K562 (cell line): ENCODE data around the gene PDE4D.

ENCODE experiments used
- CBX5 ChIP-seq: IDR thresholded peaks from 2 replicates; pipeline ENCODE4 v1.6.1; 2014; ENCODE audit warnings: low read depth, borderline replicate concordance
- CTCF ChIP-seq, 3 experiments: IDR thresholded peaks in 2 of 3; conservative IDR thresholded peaks in 1 of 3; 2 replicates each; pipeline ENCODE4 v1.5.1; 2011 to 2012; ENCODE audit warnings: low read length in 3 of 3, mild to moderate bottlenecking in 3 of 3, control low read depth in 2 of 3, improper control_type of control experiment in 1 of 3, inconsistent platforms in 1 of 3, low read depth in 1 of 3, mixed read lengths in 1 of 3, moderate library complexity in 1 of 3; ENCODE audit not compliant: insufficient read depth in 2 of 3
- ESRRA ChIP-seq: fragments of 450-650 bp; IDR thresholded peaks from 2 replicates; pipeline ENCODE4 v1.6.1; 2014; ENCODE audit warnings: low read depth, mild to moderate bottlenecking, moderate library complexity, borderline replicate concordance
- FOXP4 ChIP-seq: sonication (generic); formaldehyde crosslinking; IDR thresholded peaks from 2 replicates; pipeline ENCODE4 v1.8.0; 2022; ENCODE audit warnings: mild to moderate bottlenecking, missing genetic modification reagents, borderline replicate concordance
- PML ChIP-seq: IDR thresholded peaks from 2 replicates; pipeline ENCODE4 v1.6.1; 2012; ENCODE audit warnings: low read length, inconsistent platforms
- SIRT6 ChIP-seq: IDR thresholded peaks from one replicate; pipeline ENCODE4 v1.6.1; 2012; ENCODE audit warnings: low read depth, mild to moderate bottlenecking, control low read depth, inconsistent platforms, low read length, moderate library complexity
- TAF1 ChIP-seq: IDR thresholded peaks from 2 replicates; pipeline ENCODE4 v1.6.1; 2011; ENCODE audit warnings: mild to moderate bottlenecking, low read length, moderate library complexity; ENCODE audit not compliant: insufficient read depth, control insufficient read depth, severe bottlenecking; ENCODE audit errors: extremely low read depth
- TCF7L2 ChIP-seq: fragments of 150-350 bp; IDR thresholded peaks from 2 replicates; pipeline ENCODE4 v1.6.1; 2016; ENCODE audit warnings: low read depth, mild to moderate bottlenecking, low read length, moderate library complexity
- ZNF146 ChIP-seq: IDR thresholded peaks from one replicate; pipeline ENCODE4 v1.6.1; 2018; ENCODE audit warnings: missing compliant biosample characterization; ENCODE audit not compliant: unreplicated experiment
- TF ChIP-seq, protein P1 (sequence below): sonication (generic); formaldehyde crosslinking; IDR thresholded peaks from 2 replicates; pipeline ENCODE4 v1.8.0; 2022; ENCODE audit warnings: mild to moderate bottlenecking, low read depth, missing genetic modification reagents

- no peak for TF ChIP-seq TCF7L2
- TF ChIP-seq ZNF146 (CRISPR knock-in tag) = no peak
- TF ChIP-seq FOXP4 = no peak
- TF ChIP-seq CTCF (IDR thresholded peaks at IDR 0.05 in 2 of 3, conservative IDR thresholded peaks at IDR 0.05 in 1 of 3; ENCODE audit: insufficient read depth in 2 of 3, low read depth in 1 of 3, low read length in 3 of 3) = no peak
- no peak for TF ChIP-seq CBX5
- no peak for TF ChIP-seq TAF1
- TF ChIP-seq PML = no peak
- TF ChIP-seq, protein P1, sequence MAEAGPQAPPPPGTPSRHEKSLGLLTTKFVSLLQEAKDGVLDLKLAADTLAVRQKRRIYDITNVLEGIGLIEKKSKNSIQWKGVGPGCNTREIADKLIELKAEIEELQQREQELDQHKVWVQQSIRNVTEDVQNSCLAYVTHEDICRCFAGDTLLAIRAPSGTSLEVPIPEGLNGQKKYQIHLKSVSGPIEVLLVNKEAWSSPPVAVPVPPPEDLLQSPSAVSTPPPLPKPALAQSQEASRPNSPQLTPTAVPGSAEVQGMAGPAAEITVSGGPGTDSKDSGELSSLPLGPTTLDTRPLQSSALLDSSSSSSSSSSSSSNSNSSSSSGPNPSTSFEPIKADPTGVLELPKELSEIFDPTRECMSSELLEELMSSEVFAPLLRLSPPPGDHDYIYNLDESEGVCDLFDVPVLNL (CRISPR knock-in tag) = no peak
- TF ChIP-seq SIRT6 = no peak
- TF ChIP-seq ESRRA = no peak
These were observed 536.0 kb downstream of the PDE4D start for GRCh38 chr5:59357381-59357977.
